GOT3 (cell line): ENCODE data around the gene GLS2.
A peak's percentile ranks its signal among the peaks of the same experiment; 100 is the strongest.
"Not testable (repeated sequence)": the region's sequence is repeated elsewhere in the genome, so short reads cannot be mapped to it uniquely, and the experiment has no call there.

Experiments
- DNase-seq: peaks from one replicate; lab custom pipeline; 2025; ENCODE audit warnings: mixed read lengths; lab: John Stamatoyannopoulos, UW

The GLS2 gene

GRCh38 chr12:56493409-56494105 lies 5.6 kb upstream of the GLS2 start:
- DNase-seq = not testable (repeated sequence)

- DNase-seq = no peak
Observed at GRCh38 chr12:56490360-56490759, 2.4 kb upstream of the GLS2 start.

- no peak for DNase-seq
Observed at GRCh38 chr12:56487448-56488040, 417 bp downstream of the GLS2 start.

GRCh38 chr12:56486694-56487093 lies 1.3 kb downstream of the GLS2 start:
- no peak for DNase-seq

GRCh38 chr12:56484566-56484965 lies 3.4 kb downstream of the GLS2 start:
- no peak for DNase-seq

GRCh38 chr12:56479625-56480024 lies 8.3 kb downstream of the GLS2 start:
- DNase-seq = no peak

- DNase-seq = no peak
Observed at GRCh38 chr12:56477521-56478225, 10.3 kb downstream of the GLS2 start.

- no peak for DNase-seq
Observed at GRCh38 chr12:56476972-56477432, 11.0 kb downstream of the GLS2 start.

GRCh38 chr12:56476143-56476542 lies 11.8 kb downstream of the GLS2 start:
- no peak for DNase-seq

GRCh38 chr12:56474389-56474788 lies 13.6 kb downstream of the GLS2 start:
- no peak for DNase-seq

- no peak for DNase-seq
Observed at GRCh38 chr12:56469007-56469930, 18.7 kb downstream of the GLS2 start.

- DNase-seq = peak; percentile 58
Observed at GRCh38 chr12:56468216-56469006, 19.6 kb downstream of the GLS2 start, which contains the start of gene SPRYD4. TSS of gene SPRYD4 (plus strand) at chr12:56468578. CDS start at chr12:56468592, 14 bp downstream.

GRCh38 chr12:56462565-56462964 lies 25.4 kb downstream of the GLS2 start:
- no peak for DNase-seq

GRCh38 chr12:56461235-56462159 lies 26.5 kb downstream of the GLS2 start:
- no peak for DNase-seq

- no peak for DNase-seq
Observed at GRCh38 chr12:56457817-56458216, 30.1 kb downstream of the GLS2 start.

GRCh38 chr12:56454557-56454956 lies 33.4 kb downstream of the GLS2 start, which contains the start of gene MIP:
TSS of gene MIP (minus strand) at chr12:56454657. CDS start at chr12:56454613, 44 bp downstream.
- no peak for DNase-seq

- DNase-seq = no peak
Observed at GRCh38 chr12:56451147-56451546, 36.8 kb downstream of the GLS2 start.

GRCh38 chr12:56450241-56450640 lies 37.7 kb downstream of the GLS2 start:
- no peak for DNase-seq

- DNase-seq = no peak
Observed at GRCh38 chr12:56449622-56449984, 38.4 kb downstream of the GLS2 start.
